Measurements from ENCODE around the gene SLC35F4. TPM values are rescaled to one million over a fixed set of nuclear protein-coding genes. Genes with fewer than 3 reads are reported as not detected.

Gene SLC35F4
- total RNA-seq, 1 donor from 2014 or later = not detected

- H3K9me3 ChIP-seq = no peaks in the 10 kb centered on the region
- H3K4me1 ChIP-seq = no peaks in the 10 kb centered on the region
- no peak overlapping the region for H3K27ac ChIP-seq
- H3K36me3 ChIP-seq = no peaks in the 10 kb centered on the region
- TF ChIP-seq POLR2A (IDR thresholded peaks at IDR 0.05) = no peak
- TF ChIP-seq, protein P1, sequence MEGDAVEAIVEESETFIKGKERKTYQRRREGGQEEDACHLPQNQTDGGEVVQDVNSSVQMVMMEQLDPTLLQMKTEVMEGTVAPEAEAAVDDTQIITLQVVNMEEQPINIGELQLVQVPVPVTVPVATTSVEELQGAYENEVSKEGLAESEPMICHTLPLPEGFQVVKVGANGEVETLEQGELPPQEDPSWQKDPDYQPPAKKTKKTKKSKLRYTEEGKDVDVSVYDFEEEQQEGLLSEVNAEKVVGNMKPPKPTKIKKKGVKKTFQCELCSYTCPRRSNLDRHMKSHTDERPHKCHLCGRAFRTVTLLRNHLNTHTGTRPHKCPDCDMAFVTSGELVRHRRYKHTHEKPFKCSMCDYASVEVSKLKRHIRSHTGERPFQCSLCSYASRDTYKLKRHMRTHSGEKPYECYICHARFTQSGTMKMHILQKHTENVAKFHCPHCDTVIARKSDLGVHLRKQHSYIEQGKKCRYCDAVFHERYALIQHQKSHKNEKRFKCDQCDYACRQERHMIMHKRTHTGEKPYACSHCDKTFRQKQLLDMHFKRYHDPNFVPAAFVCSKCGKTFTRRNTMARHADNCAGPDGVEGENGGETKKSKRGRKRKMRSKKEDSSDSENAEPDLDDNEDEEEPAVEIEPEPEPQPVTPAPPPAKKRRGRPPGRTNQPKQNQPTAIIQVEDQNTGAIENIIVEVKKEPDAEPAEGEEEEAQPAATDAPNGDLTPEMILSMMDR (IDR thresholded peaks at IDR 0.05) = no peak
- TF ChIP-seq POLR2AphosphoS5 (IDR thresholded peaks at IDR 0.05; ENCODE audit: insufficient read depth in 1 of 2, low read depth in 1 of 2) = no peak
- DNase-seq (ENCODE audit: extremely low spot score in 2 of 2) = no peak
- no peak overlapping the region for H3K4me3 ChIP-seq
- no peaks in the 10 kb centered on the region for H3K27me3 ChIP-seq
- intact Hi-C loops (cut with DNase I) = no loop called here
These were observed 51.2 kb downstream of the SLC35F4 start for GRCh38 chr14:57814726-57815125.

DNA sequence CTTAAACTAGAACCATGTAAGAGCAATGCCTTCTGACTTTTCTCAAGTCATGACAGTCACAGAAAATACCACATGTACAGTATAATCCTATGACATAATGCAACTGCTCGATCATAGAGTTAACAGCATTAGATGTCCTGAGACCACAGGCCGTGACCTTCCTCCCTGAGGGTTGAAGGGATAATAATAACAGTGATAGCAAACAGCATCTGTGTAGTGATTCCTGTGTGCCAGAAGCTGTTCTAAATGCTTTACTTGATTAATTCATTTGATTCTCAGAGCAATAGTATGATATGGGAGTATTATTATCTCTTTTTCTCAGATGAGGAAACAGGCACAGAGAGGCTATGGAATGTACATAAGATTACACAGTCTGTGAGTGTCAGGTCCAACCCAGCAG is 53.2 kb downstream of the SLC35F4 start:
- Histone ChIP-seq H3K36me3 (no peaks in the 10 kb centered on the region), H3K4me1 (no peaks in the 10 kb centered on the region), H3K27ac (no peak overlapping the region), H3K4me3 (no peak overlapping the region), H3K27me3 (no peaks in the 10 kb centered on the region), H3K9me3 (no peaks in the 10 kb centered on the region)
- intact Hi-C loops (cut with DNase I) = no loop called here
- DNase-seq (ENCODE audit: extremely low spot score in 2 of 2) = no peak
- TF ChIP-seq, protein P1 (IDR thresholded peaks at IDR 0.05) = no peak
- no peak for TF ChIP-seq POLR2AphosphoS5 (IDR thresholded peaks at IDR 0.05; ENCODE audit: insufficient read depth in 1 of 2, low read depth in 1 of 2)
- no peak for TF ChIP-seq POLR2A (IDR thresholded peaks at IDR 0.05)

DNA sequence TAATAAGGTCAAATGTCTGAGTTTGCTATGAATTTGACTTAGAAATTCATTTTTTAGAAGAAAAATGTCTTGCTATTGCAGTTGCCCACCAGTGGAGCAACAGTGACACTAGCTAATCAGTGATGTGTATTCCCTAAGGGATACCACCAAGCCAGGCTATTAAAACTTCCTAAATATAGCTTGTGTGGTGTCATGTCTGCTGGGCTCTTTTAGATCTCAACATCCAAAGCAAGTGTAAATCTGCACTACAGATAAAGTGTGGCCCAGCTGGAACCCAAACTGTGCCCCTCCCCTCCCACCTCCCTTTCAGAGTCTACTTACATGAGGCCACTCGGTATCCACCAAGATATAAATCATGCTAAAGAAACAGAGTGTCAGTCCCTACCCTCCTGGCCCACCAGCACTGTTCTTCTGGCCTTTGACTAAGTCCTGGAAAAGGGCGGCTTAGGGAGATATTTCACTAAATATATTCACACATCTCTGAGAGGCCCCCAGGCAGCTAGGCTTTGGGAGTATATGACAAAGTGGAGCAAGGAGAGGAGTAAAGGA is 53.8 kb downstream of the SLC35F4 start:
- Histone ChIP-seq H3K4me3 (no peak overlapping the region), H3K36me3 (no peaks in the 10 kb centered on the region), H3K4me1 (no peaks in the 10 kb centered on the region), H3K9me3 (no peaks in the 10 kb centered on the region), H3K27ac (no peak overlapping the region), H3K27me3 (no peaks in the 10 kb centered on the region)
- intact Hi-C loops (cut with DNase I) = no loop called here
- no peak for DNase-seq (ENCODE audit: extremely low spot score in 2 of 2)
- TF ChIP-seq, protein P1 (IDR thresholded peaks at IDR 0.05) = no peak
- TF ChIP-seq POLR2A (IDR thresholded peaks at IDR 0.05) (no peak), POLR2AphosphoS5 (IDR thresholded peaks at IDR 0.05; ENCODE audit: insufficient read depth in 1 of 2, low read depth in 1 of 2) (no peak)

- intact Hi-C loops (cut with DNase I) = no loop called here
- TF ChIP-seq, protein P1 (IDR thresholded peaks at IDR 0.05) = no peak
- no peak for TF ChIP-seq POLR2AphosphoS5 (IDR thresholded peaks at IDR 0.05; ENCODE audit: insufficient read depth in 1 of 2, low read depth in 1 of 2)
- no peak overlapping the region for H3K27ac ChIP-seq
- no peaks in the 10 kb centered on the region for H3K4me1 ChIP-seq
- H3K9me3 ChIP-seq = no peaks in the 10 kb centered on the region
- H3K36me3 ChIP-seq = no peaks in the 10 kb centered on the region
- H3K27me3 ChIP-seq = no peaks in the 10 kb centered on the region
- no peak overlapping the region for H3K4me3 ChIP-seq
- DNase-seq (ENCODE audit: extremely low spot score in 2 of 2) = no peak
These were observed 56.1 kb downstream of the SLC35F4 start for GRCh38 chr14:57809808-57810207.

GRCh38 chr14:57797160-57797559 is 68.7 kb downstream of the SLC35F4 start:
- Histone ChIP-seq H3K36me3 (no peaks in the 10 kb centered on the region), H3K4me1 (no peaks in the 10 kb centered on the region), H3K4me3 (no peak overlapping the region), H3K27me3 (no peaks in the 10 kb centered on the region), H3K9me3 (no peaks in the 10 kb centered on the region), H3K27ac (no peak overlapping the region)
- intact Hi-C loops (cut with DNase I) = no loop called here
- DNase-seq (ENCODE audit: extremely low spot score in 2 of 2) = no peak
- TF ChIP-seq POLR2A (IDR thresholded peaks at IDR 0.05) (no peak), POLR2AphosphoS5 (IDR thresholded peaks at IDR 0.05; ENCODE audit: insufficient read depth in 1 of 2, low read depth in 1 of 2) (no peak)
- TF ChIP-seq, protein P1 (IDR thresholded peaks at IDR 0.05) = no peak

Measured in vagina (tissue), 2 donors.